K562 (cell line): ENCODE results near the gene DPH1. TPM values are rescaled to one million over a fixed set of nuclear protein-coding genes. Genes with fewer than 3 reads are reported as not detected.

Source experiments
- ARID4B ChIP-seq: sonication (generic); formaldehyde crosslinking; IDR thresholded peaks from 2 replicates; pipeline ENCODE4 v1.8.0; 2022; ENCODE audit warnings: mild to moderate bottlenecking, missing genetic modification reagents
- BHLHE40 ChIP-seq: IDR thresholded peaks from 2 replicates; pipeline ENCODE4 v1.6.1; 2011; ENCODE audit warnings: low read length, improper control_type of control experiment
- ERF ChIP-seq: fragments of 450-650 bp; formaldehyde crosslinking; IDR thresholded peaks from 2 replicates; pipeline ENCODE4 v1.4.0; 2020; ENCODE audit warnings: mild to moderate bottlenecking, mixed read lengths
- L3MBTL2 ChIP-seq: fragments of 450-650 bp; IDR thresholded peaks from 2 replicates; pipeline ENCODE4 v1.6.1; 2016; ENCODE audit warnings: mild to moderate bottlenecking, moderate library complexity
- RFX1 ChIP-seq: fragments of 450-650 bp; IDR thresholded peaks from 2 replicates; pipeline ENCODE4 v1.6.1; 2016; ENCODE audit warnings: mild to moderate bottlenecking, moderate library complexity
- USF1 ChIP-seq: sonication (generic); formaldehyde crosslinking; IDR thresholded peaks from 2 replicates; pipeline ENCODE4 v1.9.0; 2022; ENCODE audit warnings: mild to moderate bottlenecking, missing genetic modification reagents
- ZBTB7A ChIP-seq: IDR thresholded peaks from 2 replicates; pipeline ENCODE4 v1.6.1; 2011; ENCODE audit warnings: low read depth, mild to moderate bottlenecking, low read length, moderate library complexity, borderline replicate concordance; ENCODE audit not compliant: control insufficient read depth
- ZNF239 ChIP-seq: fragments of 250-450 bp; sonication (Bioruptor Pico); IDR thresholded peaks from 2 replicates; pipeline ENCODE4 v1.4.0; 2020; ENCODE audit warnings: mild to moderate bottlenecking
- ZNF324 ChIP-seq: fragments of 250-450 bp; sonication (Bioruptor Pico); IDR thresholded peaks from 2 replicates; pipeline ENCODE4 v1.4.0; 2020; ENCODE audit warnings: mild to moderate bottlenecking
- polyA plus RNA-seq, 8 experiments: library from polyadenylated mRNA; depleted of rRNA in 4 of 8; stranded (reverse) in 5 of 8; unstranded in 3 of 8; fragments of >200 nt; fragmentation: Nextera tagmentation in 2 of 8; fragmentation: Illumina TruSeq in 1 of 8; extraction: Ambion mirVana in 2 of 8; extraction: Trizol in 1 of 8; gene quantifications; 2 replicates each; pipeline versions ENCODE4 v1.2.1 to v1.2.3, GENCODE V29; 2011 to 2014; ENCODE audit warnings: inconsistent platforms in 1 of 8, missing spikeins in 1 of 8
- total RNA-seq, 7 experiments: library from RNA; depleted of rRNA in 6 of 7; stranded (reverse); fragments of >200 nt in 6 of 7; fragmentation: Illumina TruSeq in 2 of 7; extraction: Trizol in 2 of 7; gene quantifications; 2 replicates each; pipeline versions ENCODE4 v1.2.1 to v1.2.3, GENCODE V29; 2011 to 2021; ENCODE audit warnings: low replicate concordance in 1 of 7
- TF ChIP-seq, protein P1 (sequence below): fragments of 250-450 bp; sonication (Bioruptor Pico); IDR thresholded peaks from 2 replicates; pipeline ENCODE4 v1.8.0; 2021; ENCODE audit warnings: borderline replicate concordance, mild to moderate bottlenecking, moderate library complexity; ENCODE audit not compliant: poor library complexity, severe bottlenecking
- TF ChIP-seq, protein P2 (sequence below): fragments of 250-450 bp; sonication (Bioruptor Pico); IDR thresholded peaks from 2 replicates; pipeline ENCODE4 v1.4.0; 2020; ENCODE audit warnings: mild to moderate bottlenecking

DPH1 gene
- total and polyA plus RNA-seq, 9 of the 15 experiments (the other 6 are each of a cell fraction or from before 2014, with no cell fraction given), result 0.42 to 40.6 (median 20.2) TPM

- peak; percentile 84 for TF ChIP-seq ARID4B (CRISPR knock-in tag)
- peak; percentile 63 for TF ChIP-seq RFX1
- TF ChIP-seq ZNF324 (CRISPR knock-in tag), result no peak
- TF ChIP-seq, protein P1, sequence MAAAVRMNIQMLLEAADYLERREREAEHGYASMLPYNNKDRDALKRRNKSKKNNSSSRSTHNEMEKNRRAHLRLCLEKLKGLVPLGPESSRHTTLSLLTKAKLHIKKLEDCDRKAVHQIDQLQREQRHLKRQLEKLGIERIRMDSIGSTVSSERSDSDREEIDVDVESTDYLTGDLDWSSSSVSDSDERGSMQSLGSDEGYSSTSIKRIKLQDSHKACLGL, result peak; percentile 74
- TF ChIP-seq L3MBTL2, result peak; percentile 12; the same call in 1 of the 2 replicates
- TF ChIP-seq, protein P2, sequence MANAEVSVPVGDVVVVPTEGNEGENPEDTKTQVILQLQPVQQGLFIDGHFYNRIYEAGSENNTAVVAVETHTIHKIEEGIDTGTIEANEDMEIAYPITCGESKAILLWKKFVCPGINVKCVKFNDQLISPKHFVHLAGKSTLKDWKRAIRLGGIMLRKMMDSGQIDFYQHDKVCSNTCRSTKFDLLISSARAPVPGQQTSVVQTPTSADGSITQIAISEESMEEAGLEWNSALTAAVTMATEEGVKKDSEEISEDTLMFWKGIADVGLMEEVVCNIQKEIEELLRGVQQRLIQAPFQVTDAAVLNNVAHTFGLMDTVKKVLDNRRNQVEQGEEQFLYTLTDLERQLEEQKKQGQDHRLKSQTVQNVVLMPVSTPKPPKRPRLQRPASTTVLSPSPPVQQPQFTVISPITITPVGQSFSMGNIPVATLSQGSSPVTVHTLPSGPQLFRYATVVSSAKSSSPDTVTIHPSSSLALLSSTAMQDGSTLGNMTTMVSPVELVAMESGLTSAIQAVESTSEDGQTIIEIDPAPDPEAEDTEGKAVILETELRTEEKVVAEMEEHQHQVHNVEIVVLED (CRISPR knock-in tag), result peak; percentile 87
- peak; percentile 91; the same call in 1 of the 2 replicates for TF ChIP-seq ZBTB7A
- TF ChIP-seq ZNF239 (CRISPR knock-in tag), result no peak
- peak; percentile 23; the same call in 1 of the 2 replicates for TF ChIP-seq ERF
- no peak for TF ChIP-seq USF1
- 0 out of 2 replicates have a peak, but pooled peaks have one; percentile 26 for TF ChIP-seq BHLHE40
Observed at GRCh38 chr17:2049333-2050299, 19.7 kb downstream of the DPH1 start (continued).
